AG04450 (cell line): ENCODE measurements around the gene GDA. TPM values are rescaled to one million over a fixed set of nuclear protein-coding genes. Genes with fewer than 3 reads are reported as not detected.

ENCODE experiments used
- CTCF ChIA-PET: fragments of 300-600, 350-600 bp; formaldehyde crosslinking; extraction: SDS; loops from one replicate; lab custom pipeline; 2022; ENCODE audit warnings: antibody characterized with exemption, inconsistent platforms; lab: Charles Lee
- POLR2A ChIA-PET: fragments of 350-600 bp; formaldehyde crosslinking; extraction: SDS; loops from one replicate; lab custom pipeline; 2021; ENCODE audit warnings: antibody characterized with exemption, inconsistent platforms; lab: Yijun Ruan, JAX
- DNase-seq: peaks from one replicate; pipeline ENCODE4 v3.0.0-alpha.2; 2011; ENCODE audit warnings: low read depth, low spot score
- H3K27ac ChIP-seq: one replicate; pipeline ENCODE4 v1.5.1; 2012; ENCODE audit warnings: low read depth, low read length, control low read depth
- H3K27me3 ChIP-seq: one replicate; pipeline ENCODE4 v1.6.0; 2012; ENCODE audit warnings: low read length; ENCODE audit not compliant: control insufficient read depth, insufficient read depth
- H3K4me3 ChIP-seq: 2 replicates; pipeline ENCODE4 v1.5.1; 2011; ENCODE audit warnings: mild to moderate bottlenecking, low read depth, low read length, control low read depth
- H3K9me3 ChIP-seq: 2 replicates; pipeline ENCODE4 v1.5.1; 2012; ENCODE audit warnings: low read length; ENCODE audit not compliant: control insufficient read depth, insufficient read depth
- CTCF ChIP-seq: IDR thresholded peaks from 2 replicates; pipeline ENCODE4 v1.5.1; 2011; ENCODE audit warnings: low read depth, low read length, control low read depth, inconsistent platforms
- polyA plus RNA-seq: library from polyadenylated mRNA; depleted of rRNA; stranded (reverse); fragments of >200 nt; gene quantifications from 2 replicates; pipeline ENCODE4 v1.2.3, GENCODE V29; 2011

The GDA gene
- polyA plus RNA-seq, 1 experiment = not detected

GRCh38 chr9:72207278-72207677, 58.0 kb downstream of the GDA start:
- no peak for TF ChIP-seq CTCF
- Histone ChIP-seq H3K4me3 (no peak overlapping the region), H3K27me3 (no peaks in the 10 kb centered on the region), H3K27ac (no peak overlapping the region), H3K9me3 (no peaks in the 10 kb centered on the region)
- CTCF ChIA-PET = interaction anchor here (1.1 kb wide), 1 partner anchor 546 kb away, joined by 3 read pairs; no protein-coding TSS in a partner anchor
- POLR2A ChIA-PET = no interaction called here
- DNase-seq = no peak

GRCh38 chr9:72210522-72210921, 61.3 kb downstream of the GDA start:
- H3K27me3 ChIP-seq = no peaks in the 10 kb centered on the region
- ChIA-PET POLR2A (no interaction called here), CTCF (no interaction called here)
- H3K4me3 ChIP-seq = no peak overlapping the region
- TF ChIP-seq CTCF = no peak
- no peak for DNase-seq
- H3K27ac ChIP-seq = no peak overlapping the region
- no peaks in the 10 kb centered on the region for H3K9me3 ChIP-seq

- no peaks in the 10 kb centered on the region for H3K27me3 ChIP-seq
- H3K27ac ChIP-seq = no peak overlapping the region
- H3K4me3 ChIP-seq = no peak overlapping the region
- no peak for DNase-seq
- POLR2A ChIA-PET = no interaction called here
- CTCF ChIA-PET = interaction anchor here (0.6 kb wide), 1 partner anchor 542 kb away, joined by 4 read pairs; no protein-coding TSS in a partner anchor
- H3K9me3 ChIP-seq = no peaks in the 10 kb centered on the region
- TF ChIP-seq CTCF = no peak
Measured at GRCh38 chr9:72211047-72211446, 61.8 kb downstream of the GDA start.

- POLR2A ChIA-PET = no interaction called here
- Histone ChIP-seq H3K27me3 (no peaks in the 10 kb centered on the region), H3K4me3 (no peak overlapping the region), H3K9me3 (no peaks in the 10 kb centered on the region), H3K27ac (no peak overlapping the region)
- no peak for TF ChIP-seq CTCF
- no peak for DNase-seq
- CTCF ChIA-PET = no interaction called here
Measured at GRCh38 chr9:72213906-72214305, 64.7 kb downstream of the GDA start.

- Histone ChIP-seq H3K27me3 (no peaks in the 10 kb centered on the region), H3K9me3 (no peaks in the 10 kb centered on the region), H3K27ac (no peak overlapping the region), H3K4me3 (no peak overlapping the region)
- POLR2A ChIA-PET = no interaction called here
- CTCF ChIA-PET = interaction anchor here (2.1 kb wide), 1 partner anchor 55 kb away, joined by 4 read pairs; no protein-coding TSS in a partner anchor
- no peak for TF ChIP-seq CTCF
- DNase-seq = no peak
Measured at GRCh38 chr9:72217306-72217842, 68.1 kb downstream of the GDA start.
